ENCODE results near the gene MOSMO. TPM values are rescaled to one million over a fixed set of nuclear protein-coding genes. Genes with fewer than 3 reads are reported as not detected.

MOSMO gene
- total and polyA plus RNA-seq, 10 of the 15 experiments (the other 5 are each of a cell fraction or from before 2014, with no cell fraction given) = 1.7 to 26.7 (median 12.2) TPM

GRCh38 chr16:22053921-22054341 is 46.0 kb downstream of the MOSMO start:
- H3K4me1 ChIP-seq (ENCODE audit: control insufficient read depth, insufficient read depth, low read length) = peaks cover 4% of the 10 kb centered on the region; the same call in 1 of the 2 replicates
- WGBS (ENCODE audit: insufficient coverage, insufficient replicate concordance, low lambda C conversion rate, missing lambda C conversion rate) = 12% methylated on average over 4 of the region's 4 CpGs
- no peaks in the 10 kb centered on the region; the same call in 2 of the 3 replicates for H3K9me3 ChIP-seq (replicated peaks; ENCODE audit: control insufficient read depth, insufficient read depth, low read length)
- BruUV-seq (replicated peaks) = no TSS peak
- H3K36me3 ChIP-seq (ENCODE audit: control insufficient read depth in 2 of 2, insufficient read depth in 2 of 2, low read length in 1 of 2) = no peaks in the 10 kb centered on the region
- TF ChIP-seq JUNB (IDR thresholded peaks at IDR 0.05) = peak; percentile 65
- TF ChIP-seq RELB (IDR thresholded peaks at IDR 0.05; ENCODE audit: low read depth) = peak; percentile 49
- no peak for TF ChIP-seq E2F4 (IDR thresholded peaks at IDR 0.05; ENCODE audit: low read depth, low read length)
- TF ChIP-seq HDAC6 (IDR thresholded peaks at IDR 0.05; ENCODE audit: unreplicated experiment) = no peak
- TF ChIP-seq RUNX3 (IDR thresholded peaks at IDR 0.05; ENCODE audit: low read length) = peak; percentile 12; the same call in 1 of the 2 replicates
- TF ChIP-seq PBX3 (IDR thresholded peaks at IDR 0.05; ENCODE audit: insufficient replicate concordance, low read depth, low read length) = peak; percentile 83
- 0 out of 4 replicates have a peak, but pooled peaks of 1 of the 2 experiments have one; percentile 29 for TF ChIP-seq EP300 (IDR thresholded peaks at IDR 0.05; ENCODE audit: borderline replicate concordance in 1 of 2, control insufficient read depth in 1 of 2, low read depth in 2 of 2, low read length in 2 of 2)
- TF ChIP-seq EGR1 (IDR thresholded peaks at IDR 0.05; ENCODE audit: borderline replicate concordance in 1 of 2, low read depth in 2 of 2, low read length in 2 of 2) = no peak
- no peak for TF ChIP-seq ZNF274 (IDR thresholded peaks at IDR 0.05; ENCODE audit: insufficient read depth, insufficient read length)
- TF ChIP-seq PKNOX1 (IDR thresholded peaks at IDR 0.05) = peak; percentile 94
- peak in 1 of 2 experiments; percentile 54; a peak in 1 of 4 replicates for TF ChIP-seq BHLHE40 (IDR thresholded peaks at IDR 0.05; ENCODE audit: borderline replicate concordance in 1 of 2, low read depth in 2 of 2, low read length in 1 of 2)
- peak; percentile 37; the same call in 1 of the 2 replicates for TF ChIP-seq ZNF384 (IDR thresholded peaks at IDR 0.05; ENCODE audit: borderline replicate concordance, low read depth, low read length)
- peak; percentile 83 for TF ChIP-seq SMARCA5 (IDR thresholded peaks at IDR 0.05)
- TF ChIP-seq DPF2 (IDR thresholded peaks at IDR 0.05) = 0 out of 2 replicates have a peak, but pooled peaks have one; percentile 32
- no peak for TF ChIP-seq BACH1 (IDR thresholded peaks at IDR 0.05; ENCODE audit: borderline replicate concordance)
- TF ChIP-seq ATF7 (IDR thresholded peaks at IDR 0.05; ENCODE audit: low read depth) = peak; percentile 58
- H3K27me3 ChIP-seq (replicated peaks in 1 of 2; ENCODE audit: control insufficient read depth in 2 of 2, insufficient read depth in 2 of 2, low read length in 1 of 2) = no peaks in the 10 kb centered on the region
- FAIRE-seq (peak; percentile 66), DNase-seq (ENCODE audit: low read depth, low spot score) (peak; percentile 34), ATAC-seq (peak; percentile 90)
- no peaks in the 10 kb centered on the region for H4K20me1 ChIP-seq (ENCODE audit: control insufficient read depth, insufficient read depth)
- intact Hi-C loops (cut with micrococcal nuclease; ENCODE audit: unreplicated experiment) = loop anchor here (5.0 kb wide), 1 partner anchor 42 kb away; no protein-coding TSS in a partner anchor
- ChIA-PET POLR2A (no interaction called here), CTCF (interaction anchor here (1.5 kb wide), 1 partner anchor 24 kb away, joined by 4 read pairs; no protein-coding TSS in a partner anchor), SMC1A (ENCODE audit: uncharacterized antibody, unreplicated experiment) (interaction anchor here (0.7 to 3.7 kb wide), 7 partner anchors 9 to 135 kb away, joined by 3 to 11 read pairs (median 3); no protein-coding TSS in a partner anchor), RAD21 (ENCODE audit: unreplicated experiment) (interaction anchor here (0.7 kb wide), 2 partner anchors 30 to 42 kb away, joined by 3 to 4 read pairs; no protein-coding TSS in a partner anchor)
- H3K79me2 ChIP-seq (ENCODE audit: control insufficient read depth, insufficient read depth, low read length) = no peaks in the 10 kb centered on the region
- H3K9ac ChIP-seq (ENCODE audit: control insufficient read depth, insufficient read depth, low read length) = no peak overlapping the region
- H3K4me2 ChIP-seq (ENCODE audit: control insufficient read depth, insufficient read depth) = no peak overlapping the region; the same call in 1 of the 2 replicates
- H2AFZ ChIP-seq (ENCODE audit: control insufficient read depth, low read depth, low read length) = no peak overlapping the region
- in situ Hi-C loops (cut with MboI) = no loop called here
- 0 out of 2 replicates have a peak overlapping the region, but pooled peaks have one; percentile 13 for H3K27ac ChIP-seq (ENCODE audit: control insufficient read depth, insufficient read depth)
- no peak overlapping the region for H3K4me3 ChIP-seq
